Glomerular visceral epithelial cell (primary cell): ENCODE data around the gene NGEF.
"Not testable (repeated sequence)": the region's sequence is repeated elsewhere in the genome, so short reads cannot be mapped to it uniquely, and the experiment has no call there.

ENCODE experiments used
- DNase-seq: peaks from one replicate; pipeline ENCODE4 v3.0.0-alpha.2; 2016; ENCODE audit errors: extremely low spot score

Gene NGEF

DNA sequence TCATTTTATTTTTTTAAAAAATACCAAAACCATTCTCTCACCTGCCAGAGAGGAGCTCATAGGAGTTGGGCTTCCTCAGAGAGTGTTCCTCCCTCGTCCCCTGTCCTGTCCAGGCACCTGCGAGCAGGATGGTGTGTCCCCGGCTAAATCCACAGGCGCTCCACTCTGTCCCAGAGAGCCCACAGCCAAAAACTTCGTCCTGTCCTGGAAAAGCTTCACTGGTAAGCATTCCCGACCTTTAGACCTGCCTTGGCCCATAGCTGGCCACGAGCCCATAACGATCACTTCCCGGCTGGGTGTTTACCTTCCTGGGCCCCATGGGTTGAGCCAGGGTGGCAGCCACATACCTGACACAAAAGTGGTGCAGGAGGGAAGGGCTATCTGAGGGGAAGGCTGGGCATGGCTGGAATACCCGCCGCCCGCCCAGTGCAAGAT is at the start of gene NGEF:
Gene NGEF, minus strand, starts transcription at position 230 of the 435 bp plus-strand sequence. CDS start 38,366 bp downstream, outside the sequence.
- no peak for DNase-seq

- DNase-seq = no peak
These were observed 49.4 kb upstream of the NGEF start for GRCh38 chr2:233062451-233062850.

- DNase-seq = no peak
These were observed 48.8 kb upstream of the NGEF start for GRCh38 chr2:233061591-233062450.

DNA sequence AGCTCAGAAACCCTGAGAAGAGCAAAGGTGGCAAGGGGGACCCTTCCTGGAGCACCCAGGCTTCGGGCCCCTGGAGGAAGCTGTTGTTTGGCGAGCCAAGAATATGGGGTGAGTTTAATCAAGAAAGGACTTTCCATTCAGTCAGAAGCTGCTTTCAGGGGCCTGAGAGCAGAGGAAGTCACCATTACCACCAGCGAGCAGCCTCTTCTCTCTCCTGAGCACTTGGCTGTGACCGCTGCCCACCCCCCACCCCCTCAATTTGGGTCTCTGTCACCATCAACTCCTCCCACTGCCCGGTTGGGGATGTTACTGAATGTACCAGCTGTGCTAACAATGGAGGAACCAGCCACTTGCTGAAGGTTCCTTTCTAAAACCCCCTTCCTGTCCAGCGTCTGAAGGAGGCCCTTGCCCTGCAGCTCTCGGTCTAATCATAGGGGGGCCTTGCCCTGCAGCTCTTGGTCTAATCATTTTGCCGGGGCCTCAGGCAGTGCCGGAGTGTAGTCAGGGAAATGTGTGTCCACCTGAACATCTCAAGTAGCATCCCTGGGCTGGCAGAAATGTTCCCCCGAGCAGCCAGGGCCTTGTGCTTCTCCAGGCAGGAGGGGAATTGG is 48.0 kb upstream of the NGEF start:
- no peak for DNase-seq

- no peak for DNase-seq
These were observed 47.5 kb upstream of the NGEF start for GRCh38 chr2:233060501-233060979.

DNA sequence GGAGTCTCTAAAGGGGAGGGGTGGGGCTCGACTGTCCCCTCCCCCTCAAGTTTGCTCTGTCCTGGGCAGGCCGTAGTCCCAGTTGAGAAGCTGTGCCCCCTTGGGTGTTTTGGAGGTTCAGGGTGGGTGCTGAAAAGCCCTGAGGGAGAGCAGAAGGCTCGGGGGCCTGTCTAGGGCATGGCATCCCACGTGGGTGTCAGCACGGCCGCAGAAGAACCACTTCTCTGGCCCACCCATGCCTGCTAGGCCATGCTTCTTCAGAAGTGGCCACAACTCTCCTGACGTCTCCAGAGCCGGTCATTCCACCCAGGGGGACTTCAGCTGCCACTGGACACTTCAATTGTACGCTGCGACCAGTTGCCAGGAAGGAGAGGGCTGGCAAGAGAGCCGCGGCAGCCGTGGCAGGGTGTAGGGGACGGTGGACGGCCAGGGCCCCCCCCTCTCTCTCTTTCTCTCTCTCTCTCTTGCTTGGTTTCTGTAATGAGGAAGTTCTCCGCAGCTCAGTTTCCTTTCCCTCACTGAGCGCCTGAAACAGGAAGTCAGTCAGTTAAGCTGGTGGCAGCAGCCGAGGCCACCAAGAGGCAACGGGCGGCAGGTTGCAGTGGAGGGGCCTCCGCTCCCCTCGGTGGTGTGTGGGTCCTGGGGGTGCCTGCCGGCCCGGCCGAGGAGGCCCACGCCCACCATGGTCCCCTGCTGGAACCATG is 46.9 kb upstream of the NGEF start, which contains the start of gene INPP5D:
Gene INPP5D, plus strand, starts transcription at position 546 of the 704 bp plus-strand sequence. Its CDS starts 137 bp downstream, at position 683.
- no peak for DNase-seq

GRCh38 chr2:233059547-233059796 is 46.4 kb upstream of the NGEF start:
- no peak for DNase-seq

DNA sequence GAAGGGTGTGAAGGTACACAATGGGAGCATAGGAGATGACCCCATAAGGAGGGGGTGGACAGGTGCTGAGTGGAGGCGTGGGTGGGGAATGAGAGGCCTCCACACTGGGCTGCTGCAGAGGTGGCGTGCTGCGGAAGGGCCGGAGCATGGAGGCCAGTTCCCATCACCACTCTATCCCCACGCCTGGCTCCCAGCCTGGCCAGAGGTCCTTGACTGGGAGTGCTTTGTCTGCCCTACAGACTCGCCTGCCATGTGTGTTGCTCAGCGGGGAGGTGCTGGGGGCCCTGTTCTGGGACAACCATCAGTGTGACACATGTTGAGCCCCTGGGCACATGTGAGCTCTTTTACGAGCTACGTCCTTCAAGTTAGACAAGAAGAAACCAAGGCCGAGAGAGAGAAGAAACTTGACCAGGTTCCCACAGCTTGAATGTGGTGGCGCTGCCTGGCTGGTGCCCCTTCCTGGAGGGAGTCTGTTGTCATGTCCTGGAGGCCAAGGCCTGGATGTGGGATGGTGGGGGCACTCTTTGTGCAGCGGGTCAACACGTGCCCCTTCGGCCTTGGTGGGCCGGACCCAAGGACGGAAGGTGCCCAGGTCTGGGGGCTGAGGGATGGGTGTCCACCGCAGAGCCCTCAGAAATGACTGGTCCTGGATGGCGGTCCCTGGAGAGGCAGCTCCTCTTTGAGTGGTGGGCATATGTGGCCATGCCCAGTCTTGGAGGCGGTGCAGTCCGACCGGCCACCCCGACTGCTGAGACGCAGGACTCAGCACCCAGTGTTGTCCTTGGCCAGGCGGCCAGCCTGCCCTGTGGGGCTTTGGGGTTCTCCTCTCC is 45.9 kb upstream of the NGEF start:
- no peak for DNase-seq

- no peak for DNase-seq
These were observed 44.0 kb upstream of the NGEF start for GRCh38 chr2:233056961-233057605.

DNA sequence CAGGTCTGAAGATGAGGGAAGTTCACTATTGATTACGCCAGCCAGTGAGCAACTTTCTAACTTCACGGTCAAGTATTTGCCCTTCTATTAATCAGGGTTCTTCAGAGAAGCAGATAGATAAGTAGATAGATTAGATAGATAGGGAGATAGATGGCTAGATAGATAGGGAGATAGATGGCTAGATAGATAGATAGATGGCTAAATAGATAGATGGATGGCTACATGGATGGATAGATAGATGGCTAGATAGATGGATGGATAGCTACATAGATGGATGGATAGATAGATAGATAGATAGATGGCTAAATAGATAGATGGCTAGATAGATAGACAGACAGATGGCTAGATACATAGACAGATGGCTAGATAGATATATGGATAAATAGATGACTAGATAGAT is 42.3 kb upstream of the NGEF start:
- DNase-seq = no peak

DNA sequence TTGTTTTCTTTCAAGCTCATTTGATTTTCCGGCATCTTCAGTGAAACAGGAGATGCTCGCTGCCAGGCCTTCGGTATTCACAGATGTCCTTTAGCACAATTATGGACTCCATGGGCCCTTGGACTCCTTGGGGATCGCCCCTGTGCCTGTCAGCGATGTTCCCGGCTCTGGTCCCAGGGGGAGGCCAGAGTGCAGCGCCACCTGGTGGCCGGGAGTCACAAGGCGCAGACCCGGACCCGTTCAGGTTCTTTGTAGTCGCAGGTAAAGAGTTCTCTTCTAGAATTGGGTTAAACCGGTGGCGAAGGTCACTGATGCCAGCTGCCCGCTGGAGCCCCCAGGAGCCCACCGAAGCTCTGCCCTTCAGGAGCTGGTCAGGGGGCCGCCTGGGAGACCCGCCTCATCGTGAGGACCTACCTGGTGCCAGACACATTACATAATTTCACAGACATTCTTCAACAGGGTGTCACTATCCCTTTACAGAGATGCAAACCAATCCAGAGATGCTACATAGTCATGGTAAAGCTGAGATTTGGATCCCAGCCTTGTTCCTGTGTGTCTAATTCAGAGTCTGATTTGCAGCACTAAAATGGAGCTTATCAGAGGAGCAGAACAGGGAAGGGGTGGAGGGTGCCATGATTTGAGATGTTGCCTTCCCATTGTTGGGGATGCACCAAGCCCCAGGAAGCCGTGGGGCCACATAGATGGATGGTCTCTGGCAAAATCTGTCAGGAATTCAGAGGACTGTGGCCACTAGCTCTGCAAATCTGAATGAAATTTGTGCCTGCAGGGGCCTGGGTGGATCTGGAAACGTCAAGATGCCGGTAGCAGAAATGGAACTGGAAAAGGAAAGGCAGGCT is 41.1 kb upstream of the NGEF start:
- DNase-seq = peak; percentile 49

DNA sequence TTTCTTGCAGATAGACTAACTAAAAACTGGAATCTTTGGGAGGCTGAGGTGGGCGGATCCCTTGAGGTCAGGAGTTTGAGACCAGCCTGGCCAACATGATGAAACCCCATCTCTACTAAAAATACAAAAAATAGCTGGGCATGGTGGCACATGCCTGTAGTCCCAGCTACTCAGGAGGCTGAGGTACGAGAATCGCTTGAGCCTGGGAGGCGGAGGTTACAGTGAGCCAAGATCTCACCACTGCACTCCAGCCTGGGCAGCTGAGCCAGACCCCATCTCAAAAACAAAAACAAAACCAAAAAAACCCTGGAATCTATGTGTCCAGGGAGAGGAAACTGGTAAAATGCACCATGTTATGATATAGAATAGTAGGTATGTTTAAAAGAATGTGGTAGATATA is 39.5 kb upstream of the NGEF start:
- DNase-seq = not testable (repeated sequence)

DNA sequence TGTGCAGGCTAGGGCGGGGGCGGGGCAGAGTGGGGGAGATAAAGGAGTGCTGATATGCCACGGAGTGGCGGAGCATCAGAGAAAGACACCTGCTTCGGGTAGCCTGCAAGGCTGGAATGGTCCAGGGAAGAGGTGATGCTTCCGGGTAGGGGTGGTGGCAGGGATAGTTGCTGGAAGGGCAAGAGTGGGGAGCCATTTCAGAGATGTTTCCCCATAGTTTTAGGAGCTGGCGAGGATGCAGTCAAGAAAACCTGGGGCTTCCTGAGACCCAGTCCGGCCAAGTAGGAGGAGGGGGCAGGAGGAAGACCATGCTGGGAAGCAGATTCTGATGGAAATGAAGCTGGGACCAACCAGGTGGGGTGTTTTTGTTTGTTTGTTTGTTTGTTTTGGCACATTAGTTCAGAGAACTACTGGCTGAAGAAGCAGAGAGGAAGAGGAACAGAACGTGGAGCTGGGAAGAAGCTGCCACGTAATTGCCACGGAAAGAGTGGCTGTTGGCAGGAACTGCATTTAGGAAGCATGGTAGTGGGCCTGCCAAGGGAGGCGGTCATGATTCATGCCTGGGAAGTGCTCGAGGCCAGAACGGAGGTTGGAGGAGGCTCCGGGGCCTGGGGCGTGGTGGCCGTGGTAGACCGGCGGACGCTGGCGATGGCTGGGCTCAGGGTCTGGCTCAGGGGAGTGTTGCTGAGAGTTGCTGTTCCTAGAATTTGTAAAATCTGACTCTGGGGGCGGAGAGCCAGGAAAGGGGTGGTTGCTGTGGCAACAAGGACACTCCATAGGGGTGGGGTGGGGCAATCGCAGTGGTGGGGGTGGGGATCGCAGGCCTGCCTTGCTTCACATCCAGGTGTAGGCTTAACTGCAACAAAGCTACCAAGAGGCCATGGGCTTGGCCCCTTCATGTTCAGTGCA is 38.4 kb upstream of the NGEF start:
- no peak for DNase-seq

- no peak for DNase-seq
These were observed 36.2 kb upstream of the NGEF start for GRCh38 chr2:233049194-233049761.

GRCh38 chr2:233048569-233049193 is 35.6 kb upstream of the NGEF start:
- no peak for DNase-seq

DNA sequence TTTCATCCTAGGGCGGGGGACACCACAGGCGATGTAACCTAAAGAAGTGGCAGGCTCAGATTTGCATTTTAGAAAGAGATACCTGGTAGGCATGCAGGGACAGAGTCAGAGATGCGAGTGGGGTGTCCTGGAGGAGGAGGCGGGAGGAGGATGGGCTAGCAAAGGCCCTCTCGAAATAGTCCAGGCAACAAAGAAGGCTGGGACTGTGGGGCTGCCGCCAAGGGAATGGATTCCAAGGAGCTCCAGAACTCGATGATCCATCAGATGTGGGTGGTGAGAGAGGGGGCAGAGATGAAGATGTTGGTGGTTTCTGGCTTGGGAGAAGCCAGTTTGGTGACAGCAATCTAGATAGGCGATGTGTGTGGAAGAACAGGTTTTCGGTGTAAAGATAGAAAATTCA is 34.6 kb upstream of the NGEF start:
- DNase-seq = no peak

- DNase-seq = no peak
These were observed 34.1 kb upstream of the NGEF start for GRCh38 chr2:233047206-233047605.

- no peak for DNase-seq
These were observed 32.0 kb upstream of the NGEF start for GRCh38 chr2:233044974-233045605.
